Stimulated activated CD4-positive, alpha-beta T cell treated with anti-CD3 and anti-CD28 coated beads, Interleukin-15, amount 100 ng/mL, for 1 hour (primary cell): Measurements from ENCODE around the gene PRPF19.

Experiments
- DNase-seq, 2 donors: peaks; one replicate each; pipeline ENCODE4 v3.0.0-alpha.2; 2020; ENCODE audit warnings: low read depth in 1 of 2, low spot score in 1 of 2

PRPF19 gene

DNA sequence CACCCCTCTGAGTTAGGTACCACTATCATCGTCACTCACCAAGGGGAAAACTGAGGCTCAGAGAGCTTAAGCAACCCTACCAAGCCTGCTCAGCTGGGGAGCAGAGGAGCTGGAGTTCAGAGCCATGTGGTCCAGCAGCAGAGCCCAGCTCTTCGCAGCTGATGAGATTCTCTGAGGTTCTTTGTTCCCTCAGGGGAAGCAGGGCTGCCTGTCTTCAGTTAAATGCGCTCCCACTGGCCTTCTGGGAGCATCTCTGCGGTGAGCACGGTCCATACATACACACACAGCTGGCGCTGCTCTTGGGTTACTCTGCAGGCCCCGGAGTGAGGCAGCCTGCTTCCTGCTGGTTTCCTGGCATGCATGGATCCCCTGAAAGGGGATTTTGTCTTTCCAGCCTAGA is 45.4 kb downstream of the PRPF19 start:
- DNase-seq, result no peak

DNA sequence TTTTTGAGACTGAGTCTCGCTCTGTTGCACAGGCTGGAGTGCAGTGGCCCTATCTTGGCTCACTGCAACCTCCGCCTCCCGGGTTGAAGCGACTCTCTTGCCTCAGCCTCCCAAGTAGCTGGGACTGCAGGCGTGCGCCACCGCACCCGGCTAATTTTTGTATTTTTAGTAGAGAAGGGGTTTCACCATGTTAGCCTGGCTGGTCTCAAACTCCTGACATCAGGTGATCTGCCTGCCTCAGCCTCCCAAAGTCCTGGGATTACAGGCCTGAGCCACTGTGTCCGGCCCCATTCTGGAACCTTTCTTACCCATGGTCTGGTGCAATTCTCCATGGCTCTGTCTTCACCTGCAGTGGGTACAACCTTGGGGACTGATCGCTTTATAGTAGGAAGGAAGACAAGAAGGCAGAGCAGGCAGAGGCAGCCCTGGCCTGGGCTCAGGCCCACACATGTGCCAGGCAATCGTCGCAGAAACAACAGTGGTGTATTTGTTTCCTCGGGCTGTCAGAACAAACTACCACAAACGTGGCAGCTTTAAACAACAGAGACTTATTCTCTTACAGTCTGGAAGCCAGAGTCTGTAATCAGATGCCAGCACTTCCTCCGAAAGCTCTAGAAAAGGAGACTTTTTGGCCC is 46.7 kb downstream of the PRPF19 start:
- DNase-seq, result no peak

DNA sequence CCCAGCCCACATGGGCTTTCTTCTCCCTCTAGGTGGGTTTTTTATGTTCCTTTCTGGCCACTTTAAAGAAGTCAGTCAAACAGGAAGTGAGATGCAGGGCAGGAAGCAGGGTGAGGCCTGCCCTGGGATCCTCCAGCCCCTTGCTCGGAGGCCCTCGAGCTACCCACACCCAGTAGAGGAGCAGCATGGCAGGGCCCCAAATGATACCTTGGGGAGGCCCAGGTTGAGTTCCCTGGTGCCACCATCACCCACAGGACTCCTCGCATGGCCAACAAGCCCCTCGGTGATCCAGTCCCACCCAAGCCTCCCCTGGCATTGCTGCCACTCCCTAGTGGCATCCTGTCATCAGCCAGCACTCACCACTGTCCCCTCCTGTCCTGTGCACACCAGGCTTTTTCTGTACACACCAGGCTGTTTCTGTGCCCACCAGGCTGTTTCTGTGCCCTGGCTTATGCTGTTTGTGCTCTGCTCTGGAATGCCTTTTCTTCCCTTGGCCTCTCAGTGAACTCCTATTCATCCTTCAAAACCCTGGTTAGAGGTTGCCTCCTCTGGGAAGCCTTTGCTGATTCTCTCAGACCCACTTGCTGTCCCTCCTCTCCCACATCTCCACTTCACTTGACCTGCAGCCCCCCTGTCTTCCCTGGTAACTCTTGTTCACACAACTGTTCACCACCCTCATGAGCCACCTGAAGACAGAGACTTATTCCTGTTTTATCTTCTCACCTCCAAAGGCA is 47.5 kb downstream of the PRPF19 start:
- DNase-seq, result no peak

DNA sequence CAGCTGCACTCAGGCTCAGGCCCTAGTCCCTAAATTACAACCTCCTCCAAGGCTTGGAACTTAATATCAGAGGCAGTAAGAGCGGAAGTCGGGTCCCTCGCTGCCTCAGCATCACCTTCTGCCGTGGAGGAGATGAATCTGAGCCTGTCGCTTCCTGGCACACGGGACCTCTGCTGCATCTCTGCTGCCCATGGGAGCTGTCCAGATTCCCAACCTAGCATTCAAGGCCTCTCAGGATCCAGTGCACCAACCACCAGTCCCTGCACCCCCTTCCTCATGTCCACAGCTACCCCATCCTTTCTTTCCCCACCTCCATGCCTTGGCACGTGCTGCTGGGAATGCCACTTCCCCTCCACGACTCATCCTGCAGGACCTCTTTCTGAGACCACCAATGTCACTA is 48.1 kb downstream of the PRPF19 start:
- DNase-seq, result no peak

DNA sequence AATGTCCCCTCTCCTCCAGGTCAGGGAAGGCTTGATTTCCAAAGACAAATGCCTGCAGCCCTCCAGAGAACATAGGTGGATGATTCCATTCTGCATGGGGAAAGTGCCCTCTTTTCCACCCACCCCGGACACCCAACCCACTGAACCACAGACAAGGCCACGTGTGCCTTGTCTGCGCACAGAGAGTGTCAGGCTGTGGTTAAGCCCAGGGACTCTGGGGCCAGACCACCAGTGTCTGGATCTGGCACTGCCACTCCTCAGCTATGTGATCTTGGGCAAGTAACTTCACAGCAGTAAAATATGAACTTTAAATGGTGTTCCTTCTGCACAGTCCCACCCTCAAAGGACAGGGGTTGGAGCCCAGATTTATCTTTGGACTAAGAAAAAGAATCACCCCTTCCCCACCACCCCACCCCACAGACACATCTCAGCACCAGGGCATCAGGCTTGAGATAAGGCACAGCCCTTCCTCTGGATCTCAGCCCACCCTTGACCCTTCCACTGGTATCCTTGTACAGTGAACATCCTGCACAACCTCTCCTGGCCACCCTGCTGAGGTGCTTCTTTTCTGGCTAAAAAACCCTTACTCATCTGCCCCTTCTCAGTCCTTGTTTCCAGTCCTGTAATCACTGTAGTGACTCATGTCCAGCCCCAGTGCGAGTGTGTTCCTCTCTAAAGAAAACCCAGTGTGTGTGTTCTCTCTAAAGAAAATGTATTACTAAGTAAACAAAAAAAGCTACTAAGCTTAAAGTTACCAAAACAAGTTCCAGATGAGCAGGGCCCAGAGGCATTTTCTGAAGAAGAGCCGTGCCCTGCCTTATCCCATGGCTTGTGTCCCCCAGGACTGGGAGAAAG is 48.8 kb downstream of the PRPF19 start:
- no peak for DNase-seq

DNA sequence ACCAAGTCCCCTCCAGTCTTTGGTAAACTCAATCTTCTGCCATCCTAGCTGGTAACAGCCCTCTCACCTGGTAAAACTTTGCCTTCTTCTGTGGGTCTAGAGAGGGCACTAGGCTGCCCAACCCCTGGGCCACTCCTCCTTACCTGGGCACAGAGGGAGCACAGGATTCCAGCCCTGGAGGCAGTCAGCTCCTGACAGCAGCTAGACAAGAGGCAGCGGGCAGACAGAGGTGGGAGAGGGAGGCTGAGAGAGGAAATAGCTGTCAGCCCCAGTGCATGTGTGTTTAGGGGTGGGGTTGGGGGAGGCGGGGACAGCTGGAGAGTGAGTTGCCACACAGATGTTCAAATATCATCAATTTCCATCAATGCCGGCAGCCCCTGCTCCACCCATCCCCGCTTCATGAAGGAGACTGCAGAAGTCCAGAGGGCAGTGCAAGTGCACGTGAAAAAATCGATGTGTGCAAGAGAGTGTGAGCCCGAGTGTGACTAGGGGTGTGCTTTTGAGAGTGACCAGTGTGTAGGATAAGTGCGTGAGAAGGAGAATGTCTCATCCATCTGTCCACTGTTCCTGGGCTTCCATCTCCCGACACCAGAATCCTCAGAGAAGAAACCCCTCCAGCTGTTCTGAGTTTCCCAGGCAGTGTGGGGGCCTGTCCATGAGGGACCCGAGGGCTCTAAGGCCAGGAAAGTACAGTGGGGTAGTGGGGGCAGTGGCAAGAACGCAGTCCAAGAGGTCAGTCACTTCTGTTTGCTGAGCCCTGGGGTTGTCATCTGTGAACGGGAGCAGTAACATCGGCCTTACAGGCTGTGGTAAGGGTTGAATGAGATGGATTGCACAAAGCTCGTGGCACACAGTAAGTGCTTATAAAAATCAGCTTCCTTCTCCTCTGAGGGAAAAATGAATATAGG is 50.4 kb downstream of the PRPF19 start, which contains the start of gene PTGDR2:
Gene PTGDR2, minus strand, starts transcription at position 225 of the 908 bp plus-strand sequence. CDS start 2,228 bp downstream, outside the sequence.
- no peak for DNase-seq

DNA sequence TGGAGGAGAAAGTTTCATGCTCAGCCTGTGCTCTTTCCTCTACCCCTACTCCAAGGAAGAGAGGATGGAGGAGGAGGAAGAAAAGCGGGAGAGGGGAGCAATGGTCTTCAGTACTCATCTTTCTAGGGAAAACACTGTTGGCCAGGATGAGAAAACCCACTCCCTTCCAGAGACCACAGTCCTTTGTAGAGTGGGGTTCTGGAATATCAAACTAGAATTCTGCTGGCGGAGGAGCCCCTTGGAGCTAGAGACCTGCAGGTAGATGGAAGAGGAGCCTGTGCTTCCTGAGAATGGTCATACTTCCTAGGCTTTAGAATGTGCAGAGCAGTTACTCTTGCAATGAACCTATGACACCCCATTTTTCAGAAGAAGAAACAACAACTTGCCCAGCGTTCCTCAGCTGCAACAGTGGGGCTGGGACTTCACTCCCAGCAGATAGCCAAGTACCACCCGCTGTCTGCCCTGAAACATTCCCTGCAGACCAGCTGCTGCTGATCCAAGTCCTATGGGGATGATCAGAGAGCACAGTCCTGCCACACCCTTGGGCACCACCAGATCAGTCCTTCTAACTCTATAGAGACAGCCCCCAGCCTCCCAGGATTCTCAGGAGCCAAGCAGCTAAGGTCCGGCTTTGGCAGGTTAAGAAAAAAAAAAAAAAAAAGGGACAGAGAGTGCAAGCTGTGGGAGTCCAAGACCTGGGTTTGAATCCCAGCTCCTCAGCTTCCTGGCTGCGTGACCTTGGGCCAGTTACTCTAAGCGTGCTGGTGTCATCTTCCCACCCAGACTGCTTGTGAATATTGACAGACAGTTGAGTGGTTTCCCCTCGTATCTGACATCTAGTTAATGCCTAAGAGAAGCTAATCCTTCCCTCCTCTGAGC is 51.3 kb downstream of the PRPF19 start:
- DNase-seq, result no peak

DNA sequence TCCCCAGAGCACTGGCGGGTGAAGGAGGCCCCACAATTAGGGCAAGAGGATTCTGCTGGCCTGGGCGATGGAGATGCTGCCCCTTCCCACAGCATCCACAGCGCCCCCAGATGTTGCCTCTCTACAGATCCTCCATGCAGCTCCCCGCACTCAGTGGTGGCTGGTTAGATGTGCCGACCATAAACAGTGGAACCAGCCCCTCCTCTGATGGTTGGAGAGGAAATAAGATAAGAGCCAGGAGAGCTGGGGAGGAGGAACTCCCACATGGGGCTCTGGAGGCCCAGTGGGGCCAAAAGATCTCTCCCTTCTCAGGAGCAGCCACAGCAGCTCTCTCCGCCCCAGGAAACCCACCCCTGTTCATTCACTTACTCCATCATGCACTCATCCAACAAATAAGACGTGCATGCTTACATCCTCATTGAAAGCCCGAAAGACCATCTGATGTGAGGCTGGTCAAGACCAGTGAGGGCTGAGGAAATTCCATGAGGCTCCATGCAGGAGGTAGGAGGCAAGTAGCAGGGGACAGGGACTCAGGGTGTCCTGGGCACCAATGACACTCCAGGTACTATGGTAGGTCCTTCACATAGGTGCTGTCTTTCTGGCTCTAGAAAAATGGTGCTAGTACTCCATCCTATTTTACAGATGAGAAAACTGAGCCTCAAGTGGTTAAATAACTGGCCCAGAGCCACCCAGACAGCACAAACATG is 52.1 kb downstream of the PRPF19 start:
- no peak for DNase-seq

DNA sequence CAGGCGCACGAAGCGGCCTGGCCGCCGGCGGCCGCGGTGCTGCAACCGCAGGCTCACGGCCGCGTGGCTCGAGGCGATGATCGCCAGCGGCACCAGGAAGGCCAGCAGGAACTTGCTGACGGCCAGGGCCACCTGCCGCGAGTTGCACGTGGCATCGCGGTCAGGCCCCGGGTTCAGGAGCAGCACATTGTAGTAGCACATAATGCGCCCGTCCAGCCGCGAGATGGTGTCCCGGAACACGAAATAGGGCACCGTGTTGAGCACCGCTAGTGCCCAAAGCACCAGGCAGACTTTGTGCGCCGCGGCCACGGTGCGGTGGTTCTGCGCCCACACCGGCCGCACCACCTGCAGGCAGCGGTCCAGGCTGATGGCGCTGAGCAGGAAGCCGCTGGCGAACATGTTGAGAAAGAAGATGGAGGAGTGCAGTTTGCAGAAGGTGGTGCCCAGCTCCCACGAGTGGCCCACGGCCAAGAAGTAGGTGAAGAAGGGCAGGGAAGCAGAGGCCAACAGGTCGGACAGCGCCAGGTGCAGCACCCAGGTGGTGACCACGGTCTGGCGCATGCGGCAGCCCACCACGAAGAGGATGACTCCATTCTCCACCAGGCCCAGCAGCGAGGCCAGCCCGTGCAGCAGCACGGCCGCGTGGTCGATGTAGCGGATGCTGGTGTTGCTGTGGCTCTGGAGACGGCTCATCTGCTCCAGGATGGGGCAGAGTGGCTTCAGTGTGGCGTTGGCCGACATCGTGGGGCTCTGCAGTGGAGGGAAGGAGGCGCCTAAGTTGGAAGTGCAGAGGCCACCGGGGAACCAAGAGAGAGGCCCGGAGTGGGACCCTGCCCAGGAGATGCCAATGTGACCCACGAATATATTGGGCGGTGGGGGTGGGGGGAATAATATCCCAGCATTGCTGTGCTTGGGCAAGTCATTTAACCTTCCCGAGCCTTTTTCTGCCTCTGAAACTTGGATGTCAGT is 53.1 kb downstream of the PRPF19 start:
- DNase-seq, result no peak

DNA sequence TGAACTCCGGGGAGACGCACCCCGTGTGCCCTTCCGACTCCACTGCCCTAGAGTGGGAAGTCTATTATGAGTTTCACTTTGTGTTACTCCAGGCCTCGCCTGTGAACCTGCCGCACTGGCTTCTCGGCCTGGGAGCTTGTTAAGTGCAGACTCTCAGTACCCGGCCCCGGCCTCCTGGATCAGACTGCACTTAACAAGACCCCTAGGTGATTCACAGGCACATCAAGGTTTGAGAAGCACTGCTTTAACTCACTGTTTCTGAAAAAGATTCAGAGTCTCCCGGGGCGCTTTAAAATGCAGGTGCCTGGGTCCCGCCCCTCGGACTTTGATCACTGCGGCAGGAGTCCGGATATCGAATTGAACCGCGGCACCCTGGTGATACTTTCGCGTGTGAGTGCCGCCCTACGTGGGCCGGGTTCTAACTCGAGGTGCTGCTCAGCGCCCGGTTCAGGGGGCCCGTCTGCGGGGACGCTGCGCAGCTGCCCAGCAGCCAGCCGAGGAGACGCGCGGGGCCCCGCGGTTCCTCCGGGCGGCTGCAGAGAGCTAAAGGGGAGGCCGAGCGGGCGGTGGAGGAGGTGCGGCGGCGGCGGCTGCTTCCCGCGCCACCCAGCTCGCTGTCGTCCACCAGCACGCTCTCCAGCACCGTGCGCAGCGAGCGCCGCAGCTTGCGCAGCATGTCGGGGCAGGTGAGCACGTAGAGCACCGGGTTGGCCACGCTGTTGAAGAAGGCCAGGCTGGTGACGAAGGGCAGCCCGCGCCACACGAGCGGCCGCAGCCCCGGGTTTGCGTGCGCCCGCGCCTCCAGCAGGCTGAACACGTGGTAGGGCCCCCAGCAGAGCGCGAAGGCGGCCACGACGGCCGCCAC is 54.0 kb downstream of the PRPF19 start:
- DNase-seq, result no peak

DNA sequence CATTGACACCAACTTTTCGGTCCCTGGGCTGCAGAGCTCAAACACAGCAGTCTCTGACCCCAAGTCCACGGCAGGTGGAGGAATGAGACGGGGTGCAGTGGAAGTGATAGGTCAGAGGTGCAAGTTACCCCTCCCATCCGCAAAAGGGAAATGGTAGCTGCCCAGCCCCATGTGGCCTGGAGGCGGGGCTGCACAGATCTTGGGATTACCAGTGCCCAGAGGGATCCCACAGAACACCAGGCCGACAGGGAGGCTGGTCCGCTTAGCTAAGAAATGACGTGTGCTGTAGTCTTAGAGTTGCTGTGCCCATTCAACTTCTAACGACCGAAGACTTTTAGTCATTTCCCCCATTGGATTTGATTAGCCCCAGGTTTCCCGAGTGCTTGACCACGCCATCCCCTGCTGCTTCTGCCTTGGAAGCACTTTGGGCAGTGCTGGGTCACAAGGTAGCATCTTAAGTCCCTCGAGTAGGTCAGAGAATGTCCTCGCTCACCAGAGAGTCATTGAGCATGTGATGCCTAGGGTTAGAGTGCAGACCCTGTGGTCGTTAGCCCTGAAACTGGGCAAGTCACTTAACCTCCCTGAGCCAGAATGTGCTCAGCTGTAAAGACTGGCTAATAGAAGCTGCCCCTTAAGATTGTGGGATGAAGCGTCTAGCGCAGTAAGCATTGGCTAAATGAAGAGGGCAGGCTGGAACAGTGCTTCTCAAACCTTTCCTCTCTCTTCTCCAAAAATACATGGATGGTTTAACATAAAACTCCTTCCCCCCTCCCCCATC is 54.9 kb downstream of the PRPF19 start:
- no peak for DNase-seq

DNA sequence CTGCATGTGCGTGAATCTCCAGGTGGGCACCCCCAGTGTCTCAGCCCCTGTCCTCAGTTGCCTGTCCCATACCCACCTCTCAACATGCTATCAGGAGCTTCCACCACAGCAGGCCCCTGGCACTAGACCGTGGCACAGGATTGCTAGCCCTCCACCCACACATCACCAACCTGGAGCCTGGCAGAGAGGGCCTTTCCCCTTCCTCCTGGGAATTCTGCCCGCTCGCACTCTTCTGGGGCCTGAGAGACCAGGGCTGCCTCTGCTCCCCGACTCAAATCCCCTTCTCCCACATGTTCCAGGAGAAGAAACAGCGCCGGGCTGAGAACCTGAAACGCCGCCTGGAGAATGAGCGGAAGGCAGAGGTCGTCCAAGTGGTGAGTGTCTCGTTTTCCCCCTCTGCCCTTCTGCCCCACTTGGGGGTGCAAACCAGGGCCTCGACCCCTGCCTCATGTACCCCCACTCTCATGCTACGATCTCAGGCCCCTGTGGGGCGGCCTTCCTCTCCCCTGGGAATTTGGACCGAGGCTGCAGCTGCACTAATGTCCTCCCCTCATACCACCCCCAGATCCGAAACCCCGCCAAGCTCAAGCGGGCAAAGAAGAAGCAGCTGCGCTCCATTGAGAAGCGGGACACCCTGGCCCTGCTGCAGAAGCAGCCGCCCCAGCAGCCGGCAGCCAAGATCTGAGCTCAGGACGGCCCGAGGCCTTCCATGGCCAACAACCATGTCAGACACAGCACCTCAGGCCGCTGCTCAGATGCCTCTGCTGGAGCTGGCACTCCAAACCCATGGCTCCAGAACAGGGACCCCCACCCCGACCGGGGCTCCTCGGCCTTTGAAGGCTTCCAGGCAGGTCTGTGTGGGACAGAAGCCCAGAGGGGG is 56.5 kb downstream of the PRPF19 start:
- DNase-seq, result no peak

DNA sequence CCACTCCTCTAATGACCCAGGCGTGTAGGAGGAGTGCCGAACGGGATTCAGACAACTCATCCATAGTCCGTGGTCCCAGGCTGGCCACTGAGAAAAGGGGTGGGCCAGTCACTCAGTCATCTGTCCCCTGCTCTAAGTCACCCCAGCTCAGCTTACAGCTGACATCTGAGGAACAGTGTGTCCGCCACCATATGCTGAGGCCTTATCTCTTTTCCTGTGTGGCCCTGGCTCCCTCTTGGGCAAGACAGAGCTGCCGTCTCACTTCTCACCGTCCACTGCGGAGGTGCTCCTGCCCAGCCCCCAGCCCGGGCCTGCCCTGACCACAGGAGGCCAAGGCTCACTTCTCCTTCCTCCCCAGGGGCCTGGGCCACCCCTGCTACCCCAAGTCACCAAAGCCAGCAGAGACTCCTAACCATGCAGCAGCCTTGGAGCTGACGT is 57.7 kb downstream of the PRPF19 start:
- DNase-seq, result no peak

DNA sequence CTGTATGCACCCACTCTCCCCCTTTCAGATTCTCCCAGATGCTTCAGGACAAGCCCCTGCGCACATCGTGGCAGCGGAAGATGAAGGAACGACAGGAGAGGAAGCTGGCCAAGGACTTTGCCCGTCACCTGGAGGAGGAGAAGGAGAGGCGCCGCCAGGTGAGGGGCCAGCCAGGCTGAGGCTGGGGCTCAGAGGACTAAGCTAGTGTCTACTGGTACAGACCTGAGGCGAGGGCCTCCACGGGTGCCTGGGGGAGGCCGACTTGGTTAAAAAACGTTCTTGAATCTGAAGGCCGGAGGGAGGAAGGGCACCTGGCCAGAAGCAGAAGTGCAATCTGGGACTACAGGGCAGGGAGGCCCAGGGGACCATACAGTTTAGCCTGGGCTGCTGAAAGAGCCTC is 58.5 kb downstream of the PRPF19 start:
- no peak for DNase-seq

DNA sequence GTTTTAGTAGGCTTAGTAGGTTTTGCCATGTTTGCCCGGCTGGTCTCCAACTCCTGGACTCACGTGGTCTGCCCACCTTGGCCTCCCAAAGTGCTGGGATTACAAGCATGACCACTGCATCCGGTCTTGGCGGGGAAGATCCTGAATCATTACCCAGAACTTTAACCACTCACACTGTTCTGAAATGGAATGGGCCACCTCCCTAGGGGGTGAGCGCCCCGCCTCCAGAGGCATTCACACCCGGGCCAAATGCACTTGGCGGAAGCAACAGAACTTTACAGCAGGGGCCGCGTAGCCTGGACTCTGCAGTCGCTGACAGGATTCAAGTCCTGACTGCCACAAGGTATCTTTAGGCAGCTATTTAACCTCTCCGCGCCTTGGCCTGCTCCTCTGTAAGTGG is 59.1 kb downstream of the PRPF19 start:
- no peak for DNase-seq
